PC-3 (cell line): Measurements from ENCODE around the gene ENAH. TPM values are rescaled to one million over a fixed set of nuclear protein-coding genes. Genes with fewer than 3 reads are reported as not detected.

ENCODE experiments used
- ATAC-seq: fragments of 200-7000 bp; cut with Tn5 transposase; 2 replicates; pipeline ENCODE4 v1.9.1; 2020; ENCODE audit warnings: mild to moderate bottlenecking, moderate library complexity
- BruUV-seq: library from RNA; stranded (reverse); fragments of 400-500 nt; replicated peaks from 2 replicates; lab custom pipeline; 2021; lab: Mats Ljungman, UMichigan
- CTCF ChIA-PET: fragments of 300-600 bp; sonication (Branson Sonifier 250); formaldehyde crosslinking; loops from one replicate; lab custom pipeline; 2022; ENCODE audit warnings: antibody characterized with exemption; lab: Charles Lee
- POLR2A ChIA-PET: fragments of 300-600 bp; sonication (Branson Sonifier 250); formaldehyde crosslinking; loops from one replicate; lab custom pipeline; 2022; ENCODE audit warnings: antibody characterized with exemption; ENCODE audit not compliant: unreplicated experiment; lab: Charles Lee
- DNase-seq: peaks from one replicate; pipeline ENCODE4 v3.0.0-alpha.2; 2015
- H2AFZ ChIP-seq: fragments of 300-600 bp; sonication (generic); 2 replicates; pipeline ENCODE4 v1.6.0; 2016; ENCODE audit warnings: antibody characterized with exemption, low read length
- H3F3A ChIP-seq: fragments of 300-600 bp; sonication (generic); one replicate; pipeline ENCODE4 v1.6.0; 2017; ENCODE audit warnings: antibody characterized with exemption, low read length, control low read depth, mild to moderate bottlenecking; ENCODE audit not compliant: unreplicated experiment
- H3K27ac ChIP-seq: fragments of 300-600 bp; sonication (generic); 2 replicates; pipeline ENCODE4 v1.5.1; 2016; ENCODE audit warnings: mild to moderate bottlenecking, low read length
- H3K27me3 ChIP-seq: fragments of 300-600 bp; sonication (generic); 2 replicates; pipeline ENCODE4 v1.6.1; 2016; ENCODE audit warnings: low read length, mixed read lengths
- H3K36me3 ChIP-seq: fragments of 300-600 bp; sonication (generic); 2 replicates; pipeline ENCODE4 v1.6.1; 2016; ENCODE audit warnings: low read depth, mixed run types, low read length, mixed read lengths
- H3K4me1 ChIP-seq: fragments of 300-600 bp; sonication (generic); 2 replicates; pipeline ENCODE4 v1.5.1; 2016; ENCODE audit warnings: low read length; ENCODE audit not compliant: insufficient read depth
- H3K4me2 ChIP-seq: fragments of 300-600 bp; sonication (generic); 2 replicates; pipeline ENCODE4 v1.6.0; 2016; ENCODE audit warnings: low read length
- H3K4me3 ChIP-seq: fragments of 300-600 bp; sonication (generic); 2 replicates; pipeline ENCODE4 v1.5.1; 2016; ENCODE audit warnings: mild to moderate bottlenecking, low read length, mixed read lengths
- H3K79me2 ChIP-seq: fragments of 300-600 bp; sonication (generic); 2 replicates; pipeline ENCODE4 v1.6.1; 2017; ENCODE audit warnings: low read length, mixed read lengths
- H3K9ac ChIP-seq: fragments of 300-600 bp; sonication (generic); 2 replicates; pipeline ENCODE4 v1.6.0; 2016; ENCODE audit warnings: mild to moderate bottlenecking, low read length
- H3K9me2 ChIP-seq: fragments of 300-600 bp; sonication (generic); replicated peaks from 2 replicates; pipeline ENCODE4 v1.6.1; 2016; ENCODE audit warnings: mixed run types, low read length, mixed read lengths
- H3K9me3 ChIP-seq: fragments of 300-600 bp; sonication (generic); 2 replicates; pipeline ENCODE4 v1.6.1; 2016; ENCODE audit warnings: low read length, mixed read lengths
- H4K20me1 ChIP-seq: fragments of 300-600 bp; sonication (generic); 2 replicates; pipeline ENCODE4 v1.6.1; 2016; ENCODE audit warnings: low read length, mixed read lengths
- EZH2 ChIP-seq: fragments of 300-600 bp; sonication (generic); IDR thresholded peaks from one replicate; pipeline ENCODE4 v1.6.1; 2017; ENCODE audit warnings: antibody characterized with exemption, mild to moderate bottlenecking, low read length; ENCODE audit not compliant: unreplicated experiment
- EZH2phosphoT487 ChIP-seq: fragments of 300-600 bp; sonication (generic); IDR thresholded peaks from 2 replicates; pipeline ENCODE4 v1.6.1; 2018; ENCODE audit warnings: mild to moderate bottlenecking, antibody characterized with exemption, low read length, borderline replicate concordance
- intact Hi-C: fragments of 100-400 bp; cut with micrococcal nuclease; formaldehyde crosslinking; loops from 2 replicates; pipeline ENCODE4 v1.9.0; 2023
- total RNA-seq: library from RNA; depleted of rRNA; stranded (reverse); fragments of >200 nt; gene quantifications from 2 replicates; pipeline ENCODE4 v1.2.3, GENCODE V29; 2014
- TF ChIP-seq, protein P1 (sequence below): fragments of 300-600 bp; sonication (generic); conservative IDR thresholded peaks from 2 replicates; pipeline ENCODE4 v1.5.1; 2017; ENCODE audit warnings: antibody characterized with exemption, low read depth, mild to moderate bottlenecking, low read length

Gene ENAH
- total RNA-seq, 1 experiment from 2014 or later: 96.6 TPM

DNA sequence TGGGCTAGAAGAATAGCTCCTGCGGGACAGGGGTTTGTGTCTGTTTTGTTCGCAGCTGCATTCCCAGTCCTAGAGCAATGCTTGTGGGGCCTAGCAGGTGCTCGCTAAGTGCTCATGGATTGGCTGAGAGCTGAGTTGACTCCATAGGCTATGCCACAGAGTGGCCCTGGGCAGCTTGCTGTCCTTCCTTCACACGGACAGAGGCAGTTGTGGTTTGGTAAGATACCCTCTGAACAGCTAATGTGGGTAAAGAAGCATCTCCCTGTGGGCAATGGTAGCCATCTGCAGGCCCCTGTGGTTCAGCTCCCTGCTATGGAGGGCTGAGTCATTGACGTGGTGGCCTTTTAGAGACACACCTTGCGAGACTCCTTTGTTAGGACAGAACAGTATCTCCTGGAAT lies 201.6 kb downstream of the ENAH start:
- 0 out of 2 replicates have a peak overlapping the region, but pooled peaks have one; percentile 7 for H3K27ac ChIP-seq

DNA sequence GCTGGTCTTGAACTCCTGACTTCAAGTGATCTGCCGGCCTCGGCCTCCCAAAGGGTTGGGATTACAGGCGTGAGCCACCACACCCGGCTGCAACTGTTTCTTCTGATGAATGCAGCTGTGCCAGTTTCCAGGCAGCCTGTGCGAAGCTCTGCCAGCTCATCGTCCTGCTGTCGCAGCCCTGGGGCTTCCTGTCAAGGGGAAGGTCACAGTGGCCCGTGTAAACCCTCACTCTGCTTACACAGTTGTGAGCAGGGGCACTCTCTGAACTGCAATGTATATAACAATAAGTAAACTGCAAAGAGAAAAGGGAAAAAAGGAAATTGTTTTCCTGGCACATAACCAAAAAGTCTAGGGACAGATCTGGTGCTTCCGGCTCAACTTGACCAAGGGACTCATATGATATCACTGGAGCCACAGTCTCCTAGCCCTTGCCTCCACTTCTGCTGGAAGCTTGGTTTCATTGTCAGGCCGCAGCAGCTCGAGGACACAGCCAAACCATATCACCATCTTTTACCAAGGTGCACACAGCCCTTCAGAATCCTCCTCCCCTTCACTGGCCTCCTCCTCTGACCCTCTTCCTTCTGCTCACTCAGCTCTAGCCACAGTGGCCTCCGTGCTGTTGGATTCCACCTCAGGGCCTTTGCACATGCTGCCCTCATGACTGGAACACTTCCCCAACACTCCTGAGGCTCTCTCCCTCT lies 202.3 kb downstream of the ENAH start:
- H3K4me2 ChIP-seq: no peak overlapping the region
- no TSS peak for BruUV-seq

More for the DNA sequence above, 201.6 kb downstream of the ENAH start:
- intact Hi-C loops: no loop called here
- TF ChIP-seq EZH2phosphoT487: no peak
- TF ChIP-seq, protein P1, sequence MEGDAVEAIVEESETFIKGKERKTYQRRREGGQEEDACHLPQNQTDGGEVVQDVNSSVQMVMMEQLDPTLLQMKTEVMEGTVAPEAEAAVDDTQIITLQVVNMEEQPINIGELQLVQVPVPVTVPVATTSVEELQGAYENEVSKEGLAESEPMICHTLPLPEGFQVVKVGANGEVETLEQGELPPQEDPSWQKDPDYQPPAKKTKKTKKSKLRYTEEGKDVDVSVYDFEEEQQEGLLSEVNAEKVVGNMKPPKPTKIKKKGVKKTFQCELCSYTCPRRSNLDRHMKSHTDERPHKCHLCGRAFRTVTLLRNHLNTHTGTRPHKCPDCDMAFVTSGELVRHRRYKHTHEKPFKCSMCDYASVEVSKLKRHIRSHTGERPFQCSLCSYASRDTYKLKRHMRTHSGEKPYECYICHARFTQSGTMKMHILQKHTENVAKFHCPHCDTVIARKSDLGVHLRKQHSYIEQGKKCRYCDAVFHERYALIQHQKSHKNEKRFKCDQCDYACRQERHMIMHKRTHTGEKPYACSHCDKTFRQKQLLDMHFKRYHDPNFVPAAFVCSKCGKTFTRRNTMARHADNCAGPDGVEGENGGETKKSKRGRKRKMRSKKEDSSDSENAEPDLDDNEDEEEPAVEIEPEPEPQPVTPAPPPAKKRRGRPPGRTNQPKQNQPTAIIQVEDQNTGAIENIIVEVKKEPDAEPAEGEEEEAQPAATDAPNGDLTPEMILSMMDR: no peak
- no peak for TF ChIP-seq EZH2
- H3K4me3 ChIP-seq: no peak overlapping the region
- no peak overlapping the region; the same call in 1 of the 2 replicates for H3K9ac ChIP-seq
- H3F3A ChIP-seq: peaks cover 4% of the 10 kb centered on the region
- no peaks in the 10 kb centered on the region for H3K27me3 ChIP-seq
- H3K9me2 ChIP-seq: no peaks in the 10 kb centered on the region
- peak; percentile 48 for DNase-seq
- H3K4me2 ChIP-seq: no peak overlapping the region
- no peaks in the 10 kb centered on the region for H4K20me1 ChIP-seq
- H2AFZ ChIP-seq: no peak overlapping the region
- ChIA-PET POLR2A (no interaction called here), CTCF (no interaction called here)
- peaks cover 60% of the 10 kb centered on the region for H3K4me1 ChIP-seq
- no peaks in the 10 kb centered on the region for H3K9me3 ChIP-seq
- no peak for ATAC-seq
- no peaks in the 10 kb centered on the region for H3K36me3 ChIP-seq
- no TSS peak for BruUV-seq
- H3K79me2 ChIP-seq: no peaks in the 10 kb centered on the region

More for the DNA sequence above, 202.3 kb downstream of the ENAH start:
- H3K27ac ChIP-seq: 0 out of 2 replicates have a peak overlapping the region, but pooled peaks have one; percentile 7
- no peak overlapping the region for H3K4me3 ChIP-seq
- no peaks in the 10 kb centered on the region for H3K9me2 ChIP-seq
- CTCF ChIA-PET: no interaction called here
- DNase-seq: peak; percentile 57
- no peaks in the 10 kb centered on the region for H3K27me3 ChIP-seq
- peaks cover 66% of the 10 kb centered on the region for H3K4me1 ChIP-seq
- no peak overlapping the region for H2AFZ ChIP-seq
- no peaks in the 10 kb centered on the region for H3K9me3 ChIP-seq
- H3F3A ChIP-seq: peaks cover 4% of the 10 kb centered on the region
- ATAC-seq: no peak
- intact Hi-C loops: no loop called here
- H3K36me3 ChIP-seq: no peaks in the 10 kb centered on the region
- H3K79me2 ChIP-seq: no peaks in the 10 kb centered on the region
- POLR2A ChIA-PET: no interaction called here
- no peaks in the 10 kb centered on the region for H4K20me1 ChIP-seq
- TF ChIP-seq EZH2: no peak
- TF ChIP-seq, protein P1: no peak
- no peak for TF ChIP-seq EZH2phosphoT487
- H3K9ac ChIP-seq: no peak overlapping the region; the same call in 1 of the 2 replicates
